Erythroblast (primary cell): ENCODE results near the gene MLLT10.
"Not testable (repeated sequence)": the region's sequence is repeated elsewhere in the genome, so short reads cannot be mapped to it uniquely, and the experiment has no call there.

Experiments used
- DNase-seq, 2 experiments: peaks; one replicate each; lab custom pipeline; 2025; lab: John Stamatoyannopoulos, UW
- GATA1 ChIP-seq: IDR thresholded peaks from 2 replicates; pipeline ENCODE4 v1.6.1; 2011; ENCODE audit warnings: low read depth, mild to moderate bottlenecking, control low read depth, low read length, moderate library complexity
- POLR2A ChIP-seq: IDR thresholded peaks from 2 replicates; pipeline ENCODE4 v1.6.1; 2011; ENCODE audit warnings: mild to moderate bottlenecking, low read length

MLLT10 gene

GRCh38 chr10:21625623-21626229 is 91.7 kb downstream of the MLLT10 start:
- TF ChIP-seq POLR2A (no peak), GATA1 (no peak)
- DNase-seq, result no peak

GRCh38 chr10:21626457-21627161 is 92.6 kb downstream of the MLLT10 start:
- TF ChIP-seq POLR2A (no peak), GATA1 (no peak)
- no peak for DNase-seq

DNA sequence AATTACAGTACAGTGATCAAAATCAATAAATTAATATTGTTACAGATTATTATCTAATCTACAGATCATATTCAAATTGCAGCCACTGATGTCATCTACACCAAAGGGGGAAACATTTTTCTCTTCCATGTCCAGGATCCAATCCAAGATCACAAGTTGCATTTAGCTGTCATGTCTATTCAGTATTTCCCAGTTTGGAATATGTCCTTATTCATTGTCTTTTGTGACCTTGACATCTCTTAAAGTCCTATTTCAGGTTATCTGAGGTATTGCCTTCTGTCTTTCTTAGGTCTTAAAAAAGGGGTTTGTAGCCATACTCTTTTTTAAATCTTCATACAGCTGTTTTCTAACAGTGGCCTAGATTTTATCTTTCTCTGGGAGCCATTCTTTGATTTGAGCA is 93.3 kb downstream of the MLLT10 start:
- TF ChIP-seq POLR2A (no peak), GATA1 (no peak)
- no peak for DNase-seq

- no peak for DNase-seq
- TF ChIP-seq GATA1 (no peak), POLR2A (no peak)
These were observed 94.0 kb downstream of the MLLT10 start for GRCh38 chr10:21628023-21628422.

DNA sequence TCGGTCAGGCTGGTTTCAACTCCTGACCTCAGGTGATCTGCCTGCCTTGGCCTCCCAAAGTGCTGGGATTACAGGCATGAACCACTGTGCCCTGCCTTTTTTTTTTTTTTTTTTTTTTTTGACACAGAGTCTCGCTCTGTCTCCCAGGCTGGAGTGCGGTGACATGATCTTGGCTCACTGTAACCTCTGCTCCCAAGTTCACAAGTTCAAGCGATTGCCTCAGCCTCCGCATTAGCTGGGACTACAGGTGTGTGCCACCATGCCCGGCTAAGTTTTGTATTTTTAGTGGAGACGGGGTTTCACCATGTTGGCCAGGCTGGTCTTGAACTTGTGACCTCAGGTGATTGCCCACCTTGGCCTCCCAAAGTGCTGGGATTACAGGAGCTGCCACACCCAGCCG is 94.6 kb downstream of the MLLT10 start:
- not testable (repeated sequence) for DNase-seq

- TF ChIP-seq POLR2A, result no peak
- TF ChIP-seq GATA1, result no peak
- DNase-seq, result no peak
These were observed 100.8 kb downstream of the MLLT10 start for GRCh38 chr10:21634599-21635365.

DNA sequence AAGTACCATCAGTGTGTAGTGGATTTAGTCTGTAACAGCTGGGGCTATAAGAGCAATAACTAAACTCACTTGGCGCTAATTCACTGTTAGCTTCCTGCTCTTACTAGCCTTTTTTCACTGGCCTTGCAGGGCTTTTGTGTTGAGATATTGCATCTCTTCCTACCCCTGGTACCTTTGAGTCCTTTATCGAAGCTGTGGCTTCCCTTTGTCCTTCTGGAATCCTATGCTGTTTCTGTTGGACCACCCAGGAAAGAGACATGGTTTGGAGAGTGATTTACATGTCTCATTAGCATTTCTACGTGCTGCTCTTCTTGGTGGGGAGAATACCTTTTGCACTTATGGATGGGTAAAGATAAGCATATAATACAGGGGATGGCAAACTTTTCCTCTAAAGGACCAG is 103.8 kb downstream of the MLLT10 start:
- no peak for DNase-seq
- TF ChIP-seq GATA1 (no peak), POLR2A (no peak)

- TF ChIP-seq GATA1, result no peak
- no peak for TF ChIP-seq POLR2A
- no peak for DNase-seq
These were observed 104.6 kb downstream of the MLLT10 start for GRCh38 chr10:21638681-21639080.

GRCh38 chr10:21648040-21648439 is 114.0 kb downstream of the MLLT10 start:
- no peak for DNase-seq
- TF ChIP-seq GATA1 (no peak), POLR2A (no peak)

GRCh38 chr10:21649454-21649872 is 115.4 kb downstream of the MLLT10 start:
- TF ChIP-seq POLR2A (no peak), GATA1 (no peak)

GRCh38 chr10:21650353-21650752 is 116.3 kb downstream of the MLLT10 start:
- TF ChIP-seq POLR2A (no peak), GATA1 (no peak)
- no peak for DNase-seq

More at GRCh38 chr10:21649454-21649872, 115.4 kb downstream of the MLLT10 start:
- no peak for DNase-seq

- no peak for DNase-seq
- TF ChIP-seq POLR2A (no peak), GATA1 (no peak)
These were observed 121.2 kb downstream of the MLLT10 start for GRCh38 chr10:21655236-21655635.

DNA sequence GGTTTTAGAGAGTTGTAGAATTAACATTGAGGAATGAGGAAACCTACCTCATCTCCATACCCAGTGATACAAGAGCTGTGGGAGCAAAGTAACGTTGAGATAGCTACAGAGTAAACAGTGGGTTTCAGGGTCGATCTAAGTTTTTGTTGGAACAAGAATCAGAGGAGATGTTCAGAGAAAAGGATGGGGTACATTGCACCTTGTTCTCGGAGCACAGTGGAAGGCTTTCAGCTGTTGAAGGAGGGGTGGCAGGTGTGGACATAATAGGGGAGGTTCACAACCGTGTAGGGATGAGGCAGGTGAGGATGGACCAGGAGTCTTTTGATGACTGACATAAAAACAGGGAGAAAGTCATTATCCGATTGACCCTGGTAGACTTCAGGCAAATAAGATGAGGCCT is 121.7 kb downstream of the MLLT10 start:
- no peak for DNase-seq
- TF ChIP-seq POLR2A (no peak), GATA1 (no peak)

- no peak for DNase-seq
- TF ChIP-seq POLR2A, result no peak
- no peak for TF ChIP-seq GATA1
These were observed 127.1 kb downstream of the MLLT10 start for GRCh38 chr10:21661087-21661486.
